ENCODE results near the gene RSRC1.

Gene RSRC1

GRCh38 chr3:158297940-158298339 lies 188.1 kb downstream of the RSRC1 start:
- Histone ChIP-seq H3K9me3 (ENCODE audit: control insufficient read depth, insufficient read depth, low read length) (no peaks in the 10 kb centered on the region), H3K27me3 (ENCODE audit: control insufficient read depth, low read length) (no peaks in the 10 kb centered on the region)
- TF ChIP-seq EZH2phosphoT487 (IDR thresholded peaks at IDR 0.05; ENCODE audit: borderline replicate concordance, low read length) = no peak
- TF ChIP-seq, protein P1, sequence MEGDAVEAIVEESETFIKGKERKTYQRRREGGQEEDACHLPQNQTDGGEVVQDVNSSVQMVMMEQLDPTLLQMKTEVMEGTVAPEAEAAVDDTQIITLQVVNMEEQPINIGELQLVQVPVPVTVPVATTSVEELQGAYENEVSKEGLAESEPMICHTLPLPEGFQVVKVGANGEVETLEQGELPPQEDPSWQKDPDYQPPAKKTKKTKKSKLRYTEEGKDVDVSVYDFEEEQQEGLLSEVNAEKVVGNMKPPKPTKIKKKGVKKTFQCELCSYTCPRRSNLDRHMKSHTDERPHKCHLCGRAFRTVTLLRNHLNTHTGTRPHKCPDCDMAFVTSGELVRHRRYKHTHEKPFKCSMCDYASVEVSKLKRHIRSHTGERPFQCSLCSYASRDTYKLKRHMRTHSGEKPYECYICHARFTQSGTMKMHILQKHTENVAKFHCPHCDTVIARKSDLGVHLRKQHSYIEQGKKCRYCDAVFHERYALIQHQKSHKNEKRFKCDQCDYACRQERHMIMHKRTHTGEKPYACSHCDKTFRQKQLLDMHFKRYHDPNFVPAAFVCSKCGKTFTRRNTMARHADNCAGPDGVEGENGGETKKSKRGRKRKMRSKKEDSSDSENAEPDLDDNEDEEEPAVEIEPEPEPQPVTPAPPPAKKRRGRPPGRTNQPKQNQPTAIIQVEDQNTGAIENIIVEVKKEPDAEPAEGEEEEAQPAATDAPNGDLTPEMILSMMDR (IDR thresholded peaks at IDR 0.05; ENCODE audit: low read depth, low read length, poor library complexity, severe bottlenecking) = no peak

GRCh38 chr3:158308236-158308928 lies 198.5 kb downstream of the RSRC1 start:
- H3K36me3 ChIP-seq (ENCODE audit: control insufficient read depth, low read length) = no peaks in the 10 kb centered on the region

More at GRCh38 chr3:158297940-158298339, 188.1 kb downstream of the RSRC1 start:
- Histone ChIP-seq H3K36me3 (ENCODE audit: control insufficient read depth, low read length) (no peaks in the 10 kb centered on the region), H3K9me2 (replicated peaks; ENCODE audit: control insufficient read depth, low read length) (no peaks in the 10 kb centered on the region), H3F3A (ENCODE audit: control insufficient read depth, insufficient read depth) (no peaks in the 10 kb centered on the region), H3K27ac (ENCODE audit: low read depth, low read length) (no peak overlapping the region), H3K79me2 (ENCODE audit: control insufficient read depth, low read length) (no peaks in the 10 kb centered on the region), H4K20me1 (ENCODE audit: control insufficient read depth, insufficient read depth, low read depth, low read length) (no peaks in the 10 kb centered on the region), H3K4me3 (ENCODE audit: low read length) (no peak overlapping the region), H3K4me2 (ENCODE audit: low read length) (no peak overlapping the region), H3K4me1 (ENCODE audit: control insufficient read depth, low read length) (no peaks in the 10 kb centered on the region)

DNA sequence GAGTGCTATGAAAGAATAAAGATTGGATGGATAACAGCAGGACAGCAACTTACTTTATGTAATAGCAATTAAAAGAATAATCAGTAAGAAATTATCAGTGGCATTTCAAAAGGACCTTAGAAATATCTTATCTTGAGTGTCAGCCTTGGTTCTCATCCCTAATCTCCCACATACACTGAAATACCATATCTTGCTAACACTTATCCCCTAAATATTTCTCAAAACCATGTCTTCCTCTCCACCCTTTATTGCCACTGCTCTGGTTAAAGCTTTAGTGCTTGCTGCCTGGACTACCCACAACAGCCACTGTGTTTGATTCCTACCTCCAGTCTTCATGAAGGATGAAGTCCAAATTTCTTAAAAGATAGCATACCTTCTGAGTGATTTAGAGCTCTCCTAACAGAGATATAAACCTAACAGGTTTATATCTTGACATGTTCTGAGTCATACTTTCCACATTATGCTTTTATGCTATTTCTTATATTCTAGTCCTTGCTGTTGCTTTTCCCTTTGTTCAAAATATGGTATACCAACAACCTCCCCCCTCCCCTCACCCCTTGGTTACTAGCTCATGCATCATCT lies 202.8 kb downstream of the RSRC1 start:
- Histone ChIP-seq H3K4me1 (ENCODE audit: control insufficient read depth, low read length) (peaks cover 16% of the 10 kb centered on the region), H3K4me2 (ENCODE audit: low read length) (no peak overlapping the region), H4K20me1 (ENCODE audit: control insufficient read depth, insufficient read depth, low read depth, low read length) (no peaks in the 10 kb centered on the region), H3K4me3 (ENCODE audit: low read length) (no peak overlapping the region), H3F3A (ENCODE audit: control insufficient read depth, insufficient read depth) (no peaks in the 10 kb centered on the region; the same call in 1 of the 2 replicates), H3K27me3 (ENCODE audit: control insufficient read depth, low read length) (no peaks in the 10 kb centered on the region), H3K79me2 (ENCODE audit: control insufficient read depth, low read length) (no peaks in the 10 kb centered on the region), H3K27ac (ENCODE audit: low read depth, low read length) (no peak overlapping the region), H3K9me2 (replicated peaks; ENCODE audit: control insufficient read depth, low read length) (no peaks in the 10 kb centered on the region), H3K9me3 (ENCODE audit: control insufficient read depth, insufficient read depth, low read length) (no peaks in the 10 kb centered on the region), H3K36me3 (ENCODE audit: control insufficient read depth, low read length) (no peaks in the 10 kb centered on the region)
- TF ChIP-seq EZH2phosphoT487 (IDR thresholded peaks at IDR 0.05; ENCODE audit: borderline replicate concordance, low read length) = no peak
- TF ChIP-seq, protein P1 (IDR thresholded peaks at IDR 0.05; ENCODE audit: low read depth, low read length, poor library complexity, severe bottlenecking) = no peak

More at GRCh38 chr3:158308236-158308928, 198.5 kb downstream of the RSRC1 start:
- Histone ChIP-seq H3K4me2 (ENCODE audit: low read length) (no peak overlapping the region), H3K4me1 (ENCODE audit: control insufficient read depth, low read length) (peaks cover 6% of the 10 kb centered on the region), H3K27me3 (ENCODE audit: control insufficient read depth, low read length) (no peaks in the 10 kb centered on the region), H3F3A (ENCODE audit: control insufficient read depth, insufficient read depth) (no peaks in the 10 kb centered on the region; the same call in 1 of the 2 replicates), H4K20me1 (ENCODE audit: control insufficient read depth, insufficient read depth, low read depth, low read length) (no peaks in the 10 kb centered on the region), H3K79me2 (ENCODE audit: control insufficient read depth, low read length) (no peaks in the 10 kb centered on the region), H3K9me2 (replicated peaks; ENCODE audit: control insufficient read depth, low read length) (no peaks in the 10 kb centered on the region), H3K4me3 (ENCODE audit: low read length) (no peak overlapping the region), H3K9me3 (ENCODE audit: control insufficient read depth, insufficient read depth, low read length) (no peaks in the 10 kb centered on the region), H3K27ac (ENCODE audit: low read depth, low read length) (no peak overlapping the region)
- TF ChIP-seq, protein P1 (IDR thresholded peaks at IDR 0.05; ENCODE audit: low read depth, low read length, poor library complexity, severe bottlenecking) = no peak
- no peak for TF ChIP-seq EZH2phosphoT487 (IDR thresholded peaks at IDR 0.05; ENCODE audit: borderline replicate concordance, low read length)

All from DOHH2 (cell line).